IMR-90 (cell line): Measurements from ENCODE around the gene GPR160. TPM values are rescaled to one million over a fixed set of nuclear protein-coding genes. Genes with fewer than 3 reads are reported as not detected.

Source experiments
- ATAC-seq: fragments of 200-7000 bp; cut with Tn5 transposase; 2 replicates; pipeline ENCODE4 v1.9.1; 2020; ENCODE audit warnings: low read depth, mild to moderate bottlenecking, moderate library complexity
- BruUV-seq: library from RNA; stranded (reverse); fragments of 400-500 nt; replicated peaks from 2 replicates; lab custom pipeline; 2021; lab: Mats Ljungman, UMichigan
- CTCF ChIA-PET: fragments of 300-600 bp; formaldehyde crosslinking; extraction: SDS; loops from one replicate; lab custom pipeline; 2021; ENCODE audit warnings: antibody characterized with exemption; lab: Yijun Ruan, JAX
- POLR2A ChIA-PET: fragments of 300-600 bp; sonication (Branson Sonifier 250); formaldehyde crosslinking; loops from one replicate; lab custom pipeline; 2022; ENCODE audit warnings: antibody characterized with exemption; ENCODE audit not compliant: unreplicated experiment; lab: Charles Lee
- DNase-seq: peaks from one replicate; pipeline ENCODE4 v3.0.0; 2013
- H2AFZ ChIP-seq: replicated peaks from 2 replicates; pipeline ENCODE3; 2013; ENCODE audit warnings: low read length, mild to moderate bottlenecking; ENCODE audit not compliant: poor library complexity
- H2AK5ac ChIP-seq: 2 replicates; pipeline ENCODE4 v1.6.1; 2013; ENCODE audit warnings: low read depth, low read length, inconsistent platforms
- H2AK9ac ChIP-seq: replicated peaks from 2 replicates; pipeline ENCODE3; 2013; ENCODE audit warnings: mild to moderate bottlenecking, low read depth, low read length, moderate library complexity; ENCODE audit not compliant: poor library complexity
- H2BK120ac ChIP-seq: 2 replicates; pipeline ENCODE4 v1.6.1; 2013; ENCODE audit warnings: low read depth, low read length, inconsistent platforms
- H2BK15ac ChIP-seq: 3 replicates; pipeline ENCODE4 v1.6.1; 2013; ENCODE audit warnings: low read depth, low read length, inconsistent platforms
- H2BK20ac ChIP-seq: 2 replicates; pipeline ENCODE4 v1.6.1; 2013; ENCODE audit warnings: low read depth, mild to moderate bottlenecking, inconsistent platforms, low read length, moderate library complexity
- H2BK5ac ChIP-seq: 2 replicates; pipeline ENCODE4 v1.6.1; 2013; ENCODE audit warnings: mild to moderate bottlenecking, low read depth, low read length, inconsistent platforms; ENCODE audit not compliant: poor library complexity, severe bottlenecking
- H3K14ac ChIP-seq: replicated peaks from 2 replicates; pipeline ENCODE4 v1.6.1; 2013; ENCODE audit warnings: low read depth, low read length, inconsistent platforms
- H3K18ac ChIP-seq: 2 replicates; pipeline ENCODE4 v1.6.1; 2013; ENCODE audit warnings: low read depth, low read length, control low read depth
- H3K23ac ChIP-seq: 2 replicates; pipeline ENCODE4 v1.6.1; 2013; ENCODE audit warnings: low read depth, low read length, inconsistent platforms
- H3K27ac ChIP-seq: 2 replicates; pipeline ENCODE4 v1.5.1; 2013; ENCODE audit warnings: mild to moderate bottlenecking, control low read depth, low read length; ENCODE audit not compliant: insufficient read depth
- H3K27me3 ChIP-seq: 2 replicates; pipeline ENCODE4 v1.6.1; 2013; ENCODE audit warnings: low read length; ENCODE audit not compliant: control insufficient read depth, insufficient read depth
- H3K36me3 ChIP-seq: 2 replicates; pipeline ENCODE4 v1.6.1; 2013; ENCODE audit warnings: low read length, mixed read lengths; ENCODE audit not compliant: control insufficient read depth, insufficient read depth
- H3K4ac ChIP-seq: 2 replicates; pipeline ENCODE4 v1.6.1; 2013; ENCODE audit warnings: low read depth, low read length, inconsistent platforms
- H3K4me1 ChIP-seq: 2 replicates; pipeline ENCODE4 v1.6.1; 2013; ENCODE audit warnings: low read length, mixed read lengths; ENCODE audit not compliant: control insufficient read depth, insufficient read depth
- H3K4me2 ChIP-seq: 2 replicates; pipeline ENCODE4 v1.6.1; 2013; ENCODE audit warnings: low read depth, mild to moderate bottlenecking, control low read depth, low read length, moderate library complexity
- H3K4me3 ChIP-seq: 2 replicates; pipeline ENCODE4 v1.5.1; 2013; ENCODE audit warnings: low read depth, mild to moderate bottlenecking, control low read depth, low read length, moderate library complexity; ENCODE audit not compliant: insufficient read depth
- H3K56ac ChIP-seq: 2 replicates; pipeline ENCODE4 v1.6.1; 2013; ENCODE audit warnings: low read length, inconsistent platforms; ENCODE audit not compliant: insufficient read depth; ENCODE audit errors: extremely low read depth
- H3K79me1 ChIP-seq, 2 experiments: 2 replicates each; pipeline ENCODE4 v1.6.1; 2013; ENCODE audit warnings: low read length in 2 of 2, inconsistent platforms in 1 of 2, low read depth in 1 of 2
- H3K9ac ChIP-seq: 2 replicates; pipeline ENCODE4 v1.6.1; 2013; ENCODE audit warnings: low read depth, low read length, control low read depth
- H3K9me1 ChIP-seq: 2 replicates; pipeline ENCODE4 v1.6.1; 2013; ENCODE audit warnings: low read length, inconsistent platforms; ENCODE audit not compliant: insufficient read depth
- H3K9me3 ChIP-seq: 2 replicates; pipeline ENCODE4 v1.6.1; 2013; ENCODE audit warnings: low read length; ENCODE audit not compliant: control insufficient read depth, insufficient read depth
- H4K20me1 ChIP-seq: 2 replicates; pipeline ENCODE4 v1.6.1; 2013; ENCODE audit warnings: low read length, inconsistent platforms; ENCODE audit not compliant: insufficient read depth
- H4K5ac ChIP-seq: 2 replicates; pipeline ENCODE4 v1.6.1; 2013; ENCODE audit warnings: mild to moderate bottlenecking, low read depth, low read length, control low read depth
- H4K8ac ChIP-seq, 2 experiments: 2 replicates each; pipeline ENCODE4 v1.6.1; 2013; ENCODE audit warnings: low read depth in 2 of 2, low read length in 2 of 2, control low read depth in 1 of 2, inconsistent platforms in 1 of 2
- H4K91ac ChIP-seq: 2 replicates; pipeline ENCODE4 v1.6.1; 2013; ENCODE audit warnings: low read depth, low read length, inconsistent platforms; ENCODE audit not compliant: insufficient read depth
- BHLHE40 ChIP-seq: fragments of 150-350 bp; IDR thresholded peaks from 2 replicates; pipeline ENCODE4 v1.6.1; 2016; ENCODE audit warnings: mild to moderate bottlenecking, low read depth, low read length
- CEBPB ChIP-seq: IDR thresholded peaks from 2 replicates; pipeline ENCODE4 v1.6.1; 2012; ENCODE audit warnings: low read depth, low read length, improper control_type of control experiment
- CHD1 ChIP-seq: IDR thresholded peaks from 2 replicates; pipeline ENCODE4 v1.6.1; 2012; ENCODE audit warnings: low read depth, low read length, improper control_type of control experiment
- CTCF ChIP-seq: conservative IDR thresholded peaks from 2 replicates; pipeline ENCODE4 v1.5.1; 2012; ENCODE audit warnings: mild to moderate bottlenecking, low read depth, low read length, improper control_type of control experiment
- FOS ChIP-seq: fragments of 150-350 bp; IDR thresholded peaks from 2 replicates; pipeline ENCODE4 v1.6.1; 2016; ENCODE audit warnings: low read depth, low read length
- MAFK ChIP-seq: IDR thresholded peaks from 2 replicates; pipeline ENCODE4 v1.6.1; 2012; ENCODE audit warnings: low read depth, low read length, improper control_type of control experiment
- MAZ ChIP-seq: IDR thresholded peaks from 2 replicates; pipeline ENCODE4 v1.6.1; 2012; ENCODE audit warnings: low read depth, mild to moderate bottlenecking, low read length, improper control_type of control experiment, moderate library complexity, borderline replicate concordance
- MXI1 ChIP-seq: IDR thresholded peaks from 2 replicates; pipeline ENCODE4 v1.6.1; 2012; ENCODE audit warnings: low read depth, mild to moderate bottlenecking, low read length, moderate library complexity, borderline replicate concordance
- NFE2L2 ChIP-seq: fragments of 150-350 bp; IDR thresholded peaks from 2 replicates; pipeline ENCODE4 v1.6.1; 2016; ENCODE audit warnings: low read depth, mild to moderate bottlenecking, low read length
- POLR2A ChIP-seq: IDR thresholded peaks from 2 replicates; pipeline ENCODE4 v1.6.1; 2012; ENCODE audit warnings: mild to moderate bottlenecking, low read depth, low read length
- RAD21 ChIP-seq: IDR thresholded peaks from 2 replicates; pipeline ENCODE4 v1.6.1; 2012; ENCODE audit warnings: low read length, improper control_type of control experiment
- RCOR1 ChIP-seq: IDR thresholded peaks from 2 replicates; pipeline ENCODE4 v1.6.1; 2012; ENCODE audit warnings: mild to moderate bottlenecking, low read length, improper control_type of control experiment; ENCODE audit not compliant: insufficient replicate concordance
- RFX5 ChIP-seq: IDR thresholded peaks from 2 replicates; pipeline ENCODE4 v1.8.0; 2012; ENCODE audit warnings: low read depth, mild to moderate bottlenecking, low read length, moderate library complexity
- SMC3 ChIP-seq: fragments of 150-350 bp; IDR thresholded peaks from 2 replicates; pipeline ENCODE4 v1.6.1; 2016; ENCODE audit warnings: low read depth, mild to moderate bottlenecking, antibody characterized with exemption, low read length, moderate library complexity
- WGBS, 2 experiments: methylation state at CpG; one replicate each; pipeline versions ENCODE4 v1.1.5 to v1.1.7; 2013; ENCODE audit warnings: missing lambda C conversion rate in 2 of 2; ENCODE audit not compliant: insufficient read length in 1 of 2; ENCODE audit errors: extremely low coverage in 2 of 2; 5-methylcytosine and 5-hydroxymethylcytosine counted together
- dilution Hi-C: fragments of 300-500 bp; cut with HindIII; formaldehyde crosslinking; loops from one replicate; pipeline ENCODE4 v1.14.3; 2018; ENCODE audit warnings: low sequenced_read_pairs; ENCODE audit not compliant: unreplicated experiment
- in situ Hi-C: fragments of 300-500 bp; cut with MboI; formaldehyde crosslinking; loops from 3 replicates; pipeline ENCODE4 v1.14.3; 2019; ENCODE audit warnings: low sequenced_read_pairs, inconsistent platforms, mixed read lengths
- intact Hi-C: fragments of 100-400 bp; cut with micrococcal nuclease; formaldehyde crosslinking; loops from 2 replicates; pipeline ENCODE4 v1.10.0; 2022
- polyA plus RNA-seq, 3 experiments: library from polyadenylated mRNA; depleted of rRNA; stranded (reverse); fragments of >200 nt; gene quantifications; 2 replicates each; pipeline ENCODE4 v1.2.3, GENCODE V29; 2012; ENCODE audit warnings: low replicate concordance in 1 of 3
- total RNA-seq: library from RNA; depleted of rRNA; stranded (reverse); fragments of >200 nt; gene quantifications from 2 replicates; pipeline ENCODE4 v1.2.3, GENCODE V29; 2012
- TF ChIP-seq, protein P1 (sequence below): fragments of 150-350 bp; IDR thresholded peaks from 2 replicates; pipeline ENCODE4 v1.6.1; 2017; ENCODE audit warnings: mild to moderate bottlenecking, antibody characterized with exemption, low read length, low read depth
- TF ChIP-seq, protein P2 (sequence below): fragments of 150-350 bp; IDR thresholded peaks from 2 replicates; pipeline ENCODE4 v1.6.1; 2016; ENCODE audit warnings: low read depth, mild to moderate bottlenecking, low read length, moderate library complexity, borderline replicate concordance

GPR160 gene
- total and polyA plus RNA-seq, 2 of the 4 experiments (the other 2 are of a cell fraction): 0.09 to 0.18 TPM

- Histone ChIP-seq H4K8ac (no peak overlapping the region), H4K91ac (no peak overlapping the region), H3K9ac (no peak overlapping the region), H4K5ac (no peak overlapping the region), H2BK15ac (no peak overlapping the region), H2AK9ac (no peak overlapping the region), H3K27ac (no peak overlapping the region), H3K4ac (no peak overlapping the region), H3K23ac (no peak overlapping the region), H3K4me1 (no peaks in the 10 kb centered on the region), H3K36me3 (no peaks in the 10 kb centered on the region), H2BK120ac (no peak overlapping the region), H3K4me2 (peak overlapping the region; percentile 1), H3K79me1 (no peaks in the 10 kb centered on the region), H3K27me3 (peaks cover 42% of the 10 kb centered on the region), H3K9me3 (no peaks in the 10 kb centered on the region), H2BK20ac (no peak overlapping the region), H3K14ac (no peak overlapping the region), H2BK5ac (no peak overlapping the region), H3K9me1 (no peaks in the 10 kb centered on the region), H3K18ac (no peak overlapping the region), H3K4me3 (no peak overlapping the region), H2AK5ac (no peak overlapping the region), H3K56ac (no peak overlapping the region), H2AFZ (no peak overlapping the region), H4K20me1 (no peaks in the 10 kb centered on the region)
- ChIA-PET CTCF (no interaction called here), POLR2A (no interaction called here)
- dilution Hi-C loops (no loop called here), intact Hi-C loops (no loop called here), in situ Hi-C loops (no loop called here)
- 0% methylated on average over 1 of the region's 8 CpGs; no CpG with 5 or more reads in 1 of the 2 experiments for WGBS, 2 experiments
- TF ChIP-seq CEBPB: no peak
- TF ChIP-seq MXI1: no peak
- no peak for TF ChIP-seq CHD1
- TF ChIP-seq POLR2A: no peak
- TF ChIP-seq RAD21: no peak
- TF ChIP-seq BHLHE40: no peak
- no peak for TF ChIP-seq RCOR1
- TF ChIP-seq NFE2L2: no peak
- TF ChIP-seq, protein P1, sequence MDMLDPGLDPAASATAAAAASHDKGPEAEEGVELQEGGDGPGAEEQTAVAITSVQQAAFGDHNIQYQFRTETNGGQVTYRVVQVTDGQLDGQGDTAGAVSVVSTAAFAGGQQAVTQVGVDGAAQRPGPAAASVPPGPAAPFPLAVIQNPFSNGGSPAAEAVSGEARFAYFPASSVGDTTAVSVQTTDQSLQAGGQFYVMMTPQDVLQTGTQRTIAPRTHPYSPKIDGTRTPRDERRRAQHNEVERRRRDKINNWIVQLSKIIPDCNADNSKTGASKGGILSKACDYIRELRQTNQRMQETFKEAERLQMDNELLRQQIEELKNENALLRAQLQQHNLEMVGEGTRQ: no peak
- TF ChIP-seq, protein P2, sequence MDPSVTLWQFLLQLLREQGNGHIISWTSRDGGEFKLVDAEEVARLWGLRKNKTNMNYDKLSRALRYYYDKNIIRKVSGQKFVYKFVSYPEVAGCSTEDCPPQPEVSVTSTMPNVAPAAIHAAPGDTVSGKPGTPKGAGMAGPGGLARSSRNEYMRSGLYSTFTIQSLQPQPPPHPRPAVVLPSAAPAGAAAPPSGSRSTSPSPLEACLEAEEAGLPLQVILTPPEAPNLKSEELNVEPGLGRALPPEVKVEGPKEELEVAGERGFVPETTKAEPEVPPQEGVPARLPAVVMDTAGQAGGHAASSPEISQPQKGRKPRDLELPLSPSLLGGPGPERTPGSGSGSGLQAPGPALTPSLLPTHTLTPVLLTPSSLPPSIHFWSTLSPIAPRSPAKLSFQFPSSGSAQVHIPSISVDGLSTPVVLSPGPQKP: no peak
- no peak for TF ChIP-seq FOS
- no peak for TF ChIP-seq MAZ
- TF ChIP-seq SMC3: no peak
- no peak for TF ChIP-seq MAFK
- TF ChIP-seq CTCF: no peak
- no peak for TF ChIP-seq RFX5
- no peak for ATAC-seq
- BruUV-seq: no TSS peak
- DNase-seq: no peak
These were observed 2.6 kb downstream of the GPR160 start for GRCh38 chr3:170040418-170040817.
